BJ (cell line): ENCODE measurements around the gene STRA8. TPM values are rescaled to one million over a fixed set of nuclear protein-coding genes. Genes with fewer than 3 reads are reported as not detected.

Experiments used
- CTCF ChIA-PET: fragments of 350-600 bp; formaldehyde crosslinking; extraction: SDS; loops from one replicate; lab custom pipeline; 2021; ENCODE audit warnings: antibody characterized with exemption, inconsistent platforms; lab: Yijun Ruan, JAX
- POLR2A ChIA-PET: fragments of 300-600 bp; sonication (Branson Sonifier 250); formaldehyde crosslinking; extraction: SDS; loops from one replicate; lab custom pipeline; 2021; ENCODE audit warnings: antibody characterized with exemption; lab: Charles Lee
- DNase-seq: peaks from one replicate; pipeline ENCODE4 v3.0.0-alpha.2; 2011; ENCODE audit warnings: low read depth
- H3K27me3 ChIP-seq: 2 replicates; pipeline ENCODE4 v1.6.0; 2011; ENCODE audit warnings: low read length; ENCODE audit not compliant: control insufficient read depth, insufficient read depth
- H3K36me3 ChIP-seq: 2 replicates; pipeline ENCODE4 v1.5.1; 2011; ENCODE audit warnings: low read length; ENCODE audit not compliant: control insufficient read depth, insufficient read depth
- H3K4me3 ChIP-seq: 2 replicates; pipeline ENCODE4 v1.5.1; 2011; ENCODE audit warnings: low read depth, mild to moderate bottlenecking, control low read depth, low read length
- CTCF ChIP-seq: IDR thresholded peaks from 2 replicates; pipeline ENCODE4 v1.5.1; 2011; ENCODE audit warnings: low read depth, mild to moderate bottlenecking, control low read depth, inconsistent platforms, low read length, moderate library complexity; ENCODE audit not compliant: insufficient read depth
- polyA plus RNA-seq: library from polyadenylated mRNA; depleted of rRNA; stranded (reverse); fragments of >200 nt; gene quantifications from 2 replicates; pipeline ENCODE4 v1.2.3, GENCODE V29; 2011; rRNA removed
- small RNA-seq: library from RNA; depleted of rRNA; stranded (forward); fragments of <200 nt; gene quantifications from one replicate; pipeline ENCODE3, GENCODE V24; 2012; ENCODE audit warnings: low replicate concordance, low read depth; ENCODE audit not compliant: insufficient read length

Gene STRA8
- polyA plus RNA-seq, 1 experiment, result not detected

- Histone ChIP-seq H3K4me3 (no peak overlapping the region), H3K36me3 (no peaks in the 10 kb centered on the region), H3K27me3 (no peaks in the 10 kb centered on the region)
- no peak for DNase-seq
- no peak for TF ChIP-seq CTCF
- ChIA-PET CTCF (interaction anchor here (1.8 kb wide), 1 partner anchor 11 kb away, joined by 8 read pairs; no protein-coding TSS in a partner anchor), POLR2A (no interaction called here)
Observed at GRCh38 chr7:135291809-135292253, 58.2 kb downstream of the STRA8 start.

GRCh38 chr7:135299235-135299634 lies 65.6 kb downstream of the STRA8 start:
- Histone ChIP-seq H3K27me3 (peaks cover 2% of the 10 kb centered on the region; the same call in 1 of the 2 replicates), H3K4me3 (no peak overlapping the region), H3K36me3 (no peaks in the 10 kb centered on the region)
- no peak for DNase-seq
- POLR2A ChIA-PET, result no interaction called here
- TF ChIP-seq CTCF, result no peak
- CTCF ChIA-PET, result interaction anchor here (0.8 to 3.2 kb wide), 3 partner anchors 18 to 259 kb away, joined by 3 to 12 read pairs (median 4); partner anchors contain the start of gene NUP205

- Histone ChIP-seq H3K36me3 (no peaks in the 10 kb centered on the region), H3K4me3 (no peak overlapping the region), H3K27me3 (peaks cover 2% of the 10 kb centered on the region; the same call in 1 of the 2 replicates)
- ChIA-PET CTCF (interaction anchor here (0.8 to 1.3 kb wide), 2 partner anchors 11 to 26 kb away, joined by 3 to 6 read pairs; no protein-coding TSS in a partner anchor), POLR2A (no interaction called here)
- no peak for TF ChIP-seq CTCF
- DNase-seq, result no peak
Observed at GRCh38 chr7:135300913-135301765, 67.5 kb downstream of the STRA8 start.

Small RNA genes lying within 50 kb of the gene (small RNA-seq; reads per million reads assigned to genes)
- 0.84 reads per million for gene MIR6509

Other genes starting within 250 kb of the STRA8 start
- gene AGBL3, start 247.3 kb upstream of the STRA8 start, polyA plus RNA-seq, result 0.32 and 0.80 TPM in 2 replicates
- gene TMEM140, start 85.8 kb upstream of the STRA8 start, polyA plus RNA-seq, result 4.1 and 5.5 TPM in 2 replicates
- gene CYREN, start 63.1 kb upstream of the STRA8 start, polyA plus RNA-seq, result 35.4 and 39.4 TPM in 2 replicates
- 10.9 and 14.2 TPM in 2 replicates for gene WDR91, start 22.3 kb upstream of the STRA8 start, polyA plus RNA-seq